SK-N-MC (cell line): ENCODE results near the gene ELK3.

Experiments
- EZH2 ChIP-seq: fragments of 200-600 bp; sonication (generic); IDR thresholded peaks from one replicate; pipeline ENCODE4 v1.6.1; 2017; ENCODE audit warnings: antibody characterized with exemption
- POLR2AphosphoS5 ChIP-seq: IDR thresholded peaks from 2 replicates; pipeline ENCODE4 v1.6.1; 2012; ENCODE audit warnings: mild to moderate bottlenecking, low read depth, low read length, borderline replicate concordance

- TF ChIP-seq EZH2 = no peak
- TF ChIP-seq POLR2AphosphoS5 = no peak
Observed at GRCh38 chr12:96211988-96212387, 17.8 kb downstream of the ELK3 start.
